NK-92 treated with Interleukin-12 subunit alpha and Interleukin-12 subunit beta, amount 100 ng/mL, for 24 hours (cell line): ENCODE measurements around the gene HPD.
"Not testable (repeated sequence)": the region's sequence is repeated elsewhere in the genome, so short reads cannot be mapped to it uniquely, and the experiment has no call there.

Experiments used
- DNase-seq: peaks from one replicate; lab custom pipeline; 2025; lab: John Stamatoyannopoulos, UW

Gene HPD

DNA sequence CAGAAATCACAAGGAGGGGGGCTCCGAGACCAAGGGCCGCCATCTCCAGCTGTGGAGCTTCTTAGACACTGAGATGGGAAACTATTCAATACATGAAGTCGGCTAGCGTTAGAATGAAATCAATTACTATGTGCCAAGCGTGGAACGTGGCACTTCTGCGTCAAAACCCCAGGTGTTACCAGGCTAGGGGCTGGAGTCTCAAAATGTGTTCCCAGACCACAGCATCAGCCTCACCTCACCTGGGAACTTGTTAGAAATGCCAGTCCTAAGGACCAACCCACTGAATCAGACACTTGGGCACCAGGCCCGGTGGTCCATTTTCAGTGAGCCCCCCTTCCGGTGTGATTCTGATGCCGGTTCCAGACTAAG is 59.9 kb downstream of the HPD start:
- DNase-seq, result no peak

DNA sequence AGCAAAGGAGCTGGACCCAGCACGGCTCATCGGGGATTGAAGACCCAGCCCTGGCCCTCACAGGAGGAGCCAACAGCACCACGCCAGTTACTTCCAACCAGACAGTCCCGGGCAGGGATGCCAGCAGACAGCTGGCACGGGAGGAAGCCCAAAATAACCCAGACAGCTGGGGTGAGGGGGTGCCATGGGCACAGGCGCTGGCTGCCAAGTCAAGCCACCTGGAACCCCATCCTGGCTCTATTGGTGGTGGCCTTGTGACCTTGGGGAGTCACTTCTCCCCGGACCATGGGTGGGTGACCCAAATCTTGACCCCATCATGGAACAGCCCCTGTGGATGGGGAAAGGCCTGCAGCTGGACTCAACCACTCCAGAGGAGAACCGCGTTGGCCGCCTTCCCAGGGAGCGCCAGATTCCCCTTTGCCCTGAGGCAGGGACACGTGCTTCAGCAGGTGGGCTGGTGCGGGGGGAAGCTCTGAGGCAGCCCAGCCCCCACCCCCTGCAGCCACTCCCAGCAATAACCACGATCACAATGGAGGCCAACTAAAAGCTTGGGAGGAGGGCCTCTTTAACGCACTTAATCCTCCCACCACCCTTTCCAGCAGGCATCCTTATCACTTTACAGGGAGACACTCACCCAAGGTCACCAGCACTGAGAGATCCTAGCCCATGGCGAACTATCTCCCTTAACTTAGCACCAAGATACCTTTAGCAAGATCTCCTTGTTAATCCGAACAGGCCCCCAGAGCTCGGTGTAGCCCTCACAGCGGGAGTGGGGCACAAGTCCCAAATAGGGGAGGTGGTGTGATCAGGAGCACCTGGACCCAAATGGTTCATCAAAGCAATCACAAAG is 60.5 kb downstream of the HPD start:
- no peak for DNase-seq

DNA sequence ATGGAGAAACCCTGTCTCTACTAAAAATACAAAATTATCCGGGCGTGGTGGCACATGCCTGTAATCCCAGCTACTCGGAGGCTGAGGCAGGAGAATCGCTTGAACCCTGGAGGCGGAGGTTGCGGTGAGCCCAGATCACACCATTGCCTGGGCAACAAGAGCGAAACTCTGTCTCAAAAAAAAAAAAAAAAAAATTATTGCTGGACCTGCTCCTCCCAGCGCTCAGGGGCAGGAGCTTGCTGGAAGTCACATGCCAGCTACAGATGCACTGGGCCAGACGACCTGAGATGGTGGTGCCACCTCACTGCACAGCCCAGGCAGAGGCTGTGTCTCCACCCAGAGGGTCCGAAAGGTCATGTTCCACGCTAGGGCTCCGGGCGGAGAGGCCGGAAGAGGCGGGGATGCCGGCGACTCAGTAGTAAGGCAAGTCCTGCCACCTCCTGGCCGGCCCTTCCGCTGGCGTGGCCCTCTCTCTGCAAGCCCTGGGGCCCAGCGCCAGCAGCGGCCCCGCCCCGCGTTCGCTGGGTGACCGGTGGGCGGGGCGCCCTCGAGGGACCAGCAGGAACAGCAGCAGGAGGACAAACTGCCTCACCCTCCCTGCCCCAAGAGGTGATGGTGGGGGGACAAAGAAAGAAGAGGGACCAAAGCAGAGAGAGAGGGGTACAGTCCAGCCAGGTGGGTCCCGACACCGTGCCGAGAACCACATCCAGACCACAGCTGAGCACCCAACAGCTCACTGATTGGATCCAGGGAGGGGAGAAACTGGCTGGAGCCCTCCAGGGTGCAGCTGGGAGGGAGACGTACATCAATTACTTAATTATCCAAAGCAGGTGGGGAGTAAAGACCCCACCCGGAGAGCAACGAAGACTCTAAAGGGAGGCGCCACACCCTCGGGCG is 61.6 kb downstream of the HPD start:
- no peak for DNase-seq

DNA sequence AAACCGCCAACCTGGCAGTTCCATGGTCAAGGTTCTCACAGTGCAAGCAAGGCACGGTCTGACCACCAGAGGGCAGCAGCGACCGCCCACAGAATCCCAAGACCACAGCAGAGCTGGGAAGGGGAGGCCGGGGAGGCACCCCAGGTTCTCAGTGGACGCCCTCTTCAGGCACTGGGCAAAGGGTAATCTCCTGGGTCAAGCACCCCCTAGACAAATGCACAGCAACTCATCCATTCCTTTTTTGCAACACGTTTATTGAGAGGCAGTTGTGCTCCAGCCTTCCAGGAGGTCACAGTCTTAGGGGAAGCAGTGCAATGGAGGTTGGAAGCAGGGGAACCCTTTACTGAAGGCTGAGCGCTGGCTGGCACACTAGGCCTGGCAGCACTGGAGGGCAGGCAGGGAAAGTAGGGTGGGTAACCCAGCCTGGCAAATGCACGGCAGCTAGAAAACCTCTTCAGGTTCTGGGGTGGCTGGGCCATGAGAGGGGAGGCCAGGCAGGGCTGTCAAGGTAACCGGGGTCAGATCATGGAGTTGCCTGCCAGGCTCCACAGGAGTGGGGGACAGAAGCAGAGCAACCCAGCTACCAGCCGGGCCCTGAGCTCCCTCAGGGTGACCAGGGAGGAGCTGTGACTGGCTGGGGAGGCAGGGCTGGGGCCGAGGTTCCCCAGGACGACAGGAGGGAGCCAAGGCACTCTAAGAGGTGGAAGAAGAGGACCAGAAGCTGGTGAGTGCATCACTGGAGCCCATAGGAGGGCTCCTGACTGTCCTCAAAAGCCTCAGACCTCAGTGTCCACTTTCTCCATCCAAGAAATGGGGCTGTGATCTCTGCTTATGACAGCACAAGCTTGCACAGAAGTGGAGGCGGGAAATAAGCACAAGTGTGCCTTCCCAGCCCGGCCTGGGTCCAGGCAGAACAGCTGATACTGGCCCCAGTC is 63.4 kb downstream of the HPD start:
- DNase-seq, result peak; percentile 68

DNA sequence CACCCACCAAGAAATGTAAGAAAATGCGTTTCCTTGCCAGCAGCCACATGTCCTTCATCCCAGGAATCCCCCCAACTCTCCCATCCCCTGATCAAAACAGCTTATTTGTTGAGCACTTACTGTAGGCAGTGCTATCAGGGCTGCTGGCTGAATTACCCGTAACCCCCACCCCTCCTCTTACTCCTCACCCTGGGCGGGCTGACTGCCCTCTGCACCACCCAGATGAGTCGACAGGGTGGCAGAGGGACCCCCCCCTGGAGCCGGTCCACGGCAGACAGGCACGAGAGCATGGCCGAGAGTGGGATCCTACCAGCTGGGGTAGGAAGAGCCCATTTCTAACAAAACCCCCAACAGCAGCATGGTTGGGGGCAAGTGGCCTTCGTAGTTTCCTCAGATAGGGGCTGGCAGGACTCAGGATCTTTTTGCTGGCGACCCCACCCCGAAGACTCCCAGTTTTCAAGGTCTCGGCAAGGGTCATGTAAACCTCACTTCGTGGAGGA is 64.1 kb downstream of the HPD start:
- no peak for DNase-seq

DNA sequence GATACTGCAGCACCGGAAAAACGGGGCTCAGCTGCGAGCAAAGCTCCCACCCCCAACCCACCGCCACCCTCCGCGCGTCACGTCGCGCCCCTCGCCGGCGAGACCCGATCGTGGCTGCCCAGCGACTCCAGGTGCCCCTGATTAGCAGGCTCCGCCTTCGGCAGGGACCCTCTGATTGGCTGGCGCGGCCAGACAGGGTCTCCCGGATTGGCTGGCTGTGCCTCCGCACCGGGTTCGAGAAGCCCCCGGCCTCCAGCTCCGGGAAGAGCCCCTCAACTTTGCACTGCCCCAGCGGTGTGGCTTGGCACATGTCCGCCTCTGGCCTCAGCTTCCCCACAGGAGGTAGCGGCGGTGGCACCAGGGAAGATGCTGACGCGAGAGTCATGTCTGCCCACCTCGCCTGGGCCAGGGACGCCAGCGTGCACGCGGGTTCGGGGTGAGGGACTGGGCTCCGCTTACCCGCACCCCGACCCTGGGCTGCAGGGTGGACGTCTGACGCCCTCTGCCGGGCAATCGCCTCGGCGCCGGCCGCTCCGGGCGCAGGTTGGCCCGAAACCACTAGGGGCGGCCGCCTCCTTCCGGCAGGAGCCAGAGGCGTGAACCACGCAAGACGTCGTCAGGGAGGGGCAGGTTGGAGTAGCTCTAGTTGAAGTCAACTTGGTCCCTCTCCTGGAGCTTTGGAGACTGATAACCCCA is 64.7 kb downstream of the HPD start:
- DNase-seq, result peak; percentile 89

DNA sequence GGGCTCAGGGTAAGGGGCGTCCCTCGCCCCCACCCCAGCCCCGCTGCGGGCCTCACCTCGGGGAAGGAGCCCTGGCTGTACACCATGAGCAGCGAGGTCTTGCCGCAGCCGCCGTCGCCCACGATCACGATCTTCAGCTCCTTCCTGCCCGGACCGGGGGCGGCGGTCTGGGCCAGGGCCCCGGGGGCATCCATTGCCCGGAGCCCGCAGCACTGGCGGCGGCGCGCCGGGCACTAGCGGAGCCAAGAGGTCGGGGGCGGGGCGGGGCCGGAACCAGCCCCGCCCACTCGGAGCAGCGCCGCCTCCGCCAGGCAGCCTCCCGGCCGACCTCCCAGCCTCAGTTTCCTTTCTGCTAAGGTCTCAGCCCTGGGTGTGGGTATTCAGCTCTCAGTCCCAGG is 65.2 kb downstream of the HPD start, which contains the start of gene RHOF:
TSS of gene RHOF (minus strand) at position 249 of the 398 bp plus-strand sequence. CDS start at position 194, 55 bp downstream.
- DNase-seq, result peak; percentile 61

DNA sequence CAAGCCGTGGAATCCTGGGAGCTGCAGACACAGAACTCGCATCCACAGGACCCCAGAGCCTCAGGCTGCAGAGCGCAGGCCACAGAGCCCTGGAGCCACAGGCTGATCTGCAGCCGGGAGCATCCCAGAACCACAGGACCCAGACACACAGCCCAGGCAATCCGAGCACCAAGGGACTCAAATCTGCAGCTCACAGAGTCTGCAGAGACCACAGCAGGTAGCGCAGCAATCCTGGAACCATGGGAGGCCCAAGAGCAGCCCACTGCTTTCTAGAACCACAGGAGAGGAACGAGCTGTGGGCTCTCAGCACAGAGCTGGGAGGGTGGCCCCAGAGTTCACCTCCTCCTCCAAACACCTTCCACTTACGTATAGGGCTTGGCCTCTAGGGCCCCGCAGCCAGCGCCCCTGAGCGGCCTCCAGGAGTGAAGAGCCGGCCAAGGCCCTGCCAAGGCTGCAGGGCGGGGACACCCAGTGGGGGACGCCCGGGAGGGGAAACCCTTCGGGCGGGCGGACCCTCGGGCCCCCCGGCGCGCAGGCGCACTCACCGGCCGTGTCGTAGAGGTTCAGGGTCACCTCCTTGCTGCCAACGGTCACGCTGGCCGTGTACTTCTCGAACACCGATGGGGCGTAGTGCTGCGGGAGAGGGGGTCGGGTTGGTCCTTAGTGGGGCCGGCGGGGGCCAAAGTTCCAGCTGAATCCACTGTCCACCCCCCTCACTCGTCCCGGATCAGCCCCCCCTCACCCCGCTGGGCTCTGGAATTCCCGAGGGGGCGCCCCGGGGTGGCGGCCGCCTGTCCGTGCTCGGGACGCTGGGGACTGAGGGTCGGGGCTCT is 65.8 kb downstream of the HPD start:
- DNase-seq, result peak; percentile 51

DNA sequence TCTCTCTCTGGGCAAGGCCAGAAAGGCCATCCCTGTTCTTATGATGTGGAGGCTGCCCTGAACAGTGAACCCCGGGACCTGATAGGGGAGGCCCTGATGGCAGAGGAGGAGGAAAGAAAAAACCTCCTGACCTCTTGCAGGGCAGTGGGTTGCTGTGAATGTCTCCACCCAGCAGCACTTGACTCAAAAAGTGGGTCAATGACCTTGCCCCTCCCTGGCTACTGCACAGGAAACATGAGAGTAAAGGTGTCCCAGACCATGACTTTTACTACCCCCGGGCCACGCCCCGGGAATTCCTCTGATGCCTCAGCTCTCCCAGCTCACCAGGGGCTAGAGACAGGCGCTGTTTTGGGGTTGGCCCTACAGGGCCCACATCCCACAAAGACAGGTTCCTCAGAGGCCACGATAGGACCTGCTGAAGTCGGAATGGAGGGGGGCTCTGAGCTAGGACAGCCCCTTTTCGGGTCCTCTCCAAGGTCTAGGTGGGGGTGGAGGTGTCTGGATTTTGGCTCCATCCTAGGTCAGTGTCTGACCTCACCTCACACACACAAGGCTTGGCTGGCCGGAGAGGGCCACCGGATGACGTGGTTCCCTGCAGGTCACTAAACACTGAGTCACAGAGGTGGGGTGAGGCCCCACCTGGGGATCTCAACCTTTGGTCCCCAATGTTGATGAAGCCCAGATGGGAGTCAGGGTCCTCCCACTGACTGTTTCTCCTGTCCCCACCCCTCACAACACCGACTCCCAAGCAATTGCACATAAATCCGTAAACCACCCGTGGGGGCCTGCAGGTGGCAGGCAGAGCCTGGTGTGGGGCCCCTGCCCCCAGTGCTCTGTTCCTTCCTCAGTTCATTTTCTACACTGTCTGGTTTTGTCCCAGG is 66.7 kb downstream of the HPD start:
- DNase-seq, result no peak

DNA sequence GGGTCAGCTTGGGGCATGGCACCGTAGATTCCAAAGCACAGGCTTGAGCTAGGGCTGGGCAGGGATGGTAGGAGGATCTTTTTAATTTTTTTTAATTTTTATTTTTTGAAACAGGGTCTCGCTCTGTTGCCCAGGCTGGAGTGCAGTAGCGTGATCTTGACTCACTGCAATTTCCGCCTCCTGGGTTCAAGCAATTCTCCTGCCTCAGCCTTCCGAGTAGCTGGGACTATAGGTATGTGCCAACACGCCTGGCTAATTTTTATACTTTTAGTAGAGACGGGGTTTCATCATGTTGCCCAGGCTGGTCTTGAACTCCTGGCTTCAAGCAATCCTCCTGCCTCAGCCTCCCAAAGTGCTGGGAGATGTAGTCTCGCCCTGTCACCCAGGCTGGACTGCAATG is 67.9 kb downstream of the HPD start:
- DNase-seq, result not testable (repeated sequence)

DNA sequence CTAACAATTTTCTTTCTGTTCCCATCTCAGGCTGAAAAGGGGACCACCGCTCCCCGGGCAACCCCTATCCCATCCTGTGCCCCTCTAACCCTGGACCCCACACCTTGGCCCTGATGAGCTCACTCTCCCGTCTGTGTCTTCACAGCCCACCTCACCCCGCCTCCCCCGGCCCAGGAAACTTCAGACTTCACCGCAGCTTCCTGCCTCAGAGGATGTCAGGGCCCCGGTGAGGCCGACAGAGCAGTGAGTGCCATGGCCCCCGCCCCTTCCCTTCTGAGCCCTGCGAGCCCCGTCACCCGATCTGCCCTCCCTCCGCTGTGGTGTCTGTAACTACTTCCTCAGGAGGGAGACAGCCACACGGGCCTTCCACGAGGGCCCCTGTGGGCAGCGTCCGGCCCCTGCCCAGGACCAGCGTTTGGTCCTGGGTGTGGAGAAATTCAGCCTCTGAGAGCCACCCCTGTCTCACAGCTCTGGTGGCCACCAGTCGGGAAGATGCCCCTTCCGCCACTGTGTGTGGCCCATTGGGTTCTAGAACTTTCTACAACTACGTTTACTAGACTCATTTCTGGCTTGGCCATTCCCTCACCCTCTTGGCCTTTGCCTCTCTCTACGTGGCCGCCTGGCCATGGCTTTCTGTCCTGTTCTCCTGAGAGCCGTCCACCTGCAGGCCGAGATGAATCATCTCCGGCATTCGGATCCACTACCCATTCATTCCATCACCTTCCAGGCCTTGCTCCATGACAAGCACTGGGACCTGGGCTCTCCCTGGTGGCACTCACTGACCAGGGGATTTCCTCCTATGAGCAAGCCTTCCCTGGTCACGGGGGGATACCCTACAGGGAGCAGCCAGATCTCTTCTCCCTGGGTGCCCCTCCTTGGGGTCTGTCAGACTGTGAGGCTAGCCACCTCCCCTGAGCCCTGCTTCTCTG is 68.6 kb downstream of the HPD start:
- DNase-seq, result peak; percentile 83
